Prostate gland (tissue), 2 donors: ENCODE measurements around the gene TAAR9.

Experiments
- CTCF ChIP-seq, 4 experiments: fragments of 200-600 bp in 2 of 4; fragments of 450-650 bp in 2 of 4; sonication (generic) in 2 of 4; IDR thresholded peaks; 1 replicate in 3 of 4; 2 replicates in 1 of 4; pipeline ENCODE4 v1.5.1; 2016 to 2019; ENCODE audit warnings: antibody characterized with exemption in 4 of 4, mild to moderate bottlenecking in 2 of 4, moderate library complexity in 2 of 4
- POLR2AphosphoS5 ChIP-seq: sonication (generic); formaldehyde crosslinking; IDR thresholded peaks from one replicate; pipeline ENCODE4 v1.6.1; 2017; ENCODE audit warnings: antibody characterized with exemption

- TF ChIP-seq CTCF (IDR thresholded peaks at IDR 0.05) = no peak
- no peak for TF ChIP-seq POLR2AphosphoS5
These were observed 43.1 kb upstream of the TAAR9 start for GRCh38 chr6:132494954-132495353.
